ENCODE results near the gene FHIT. TPM values are rescaled to one million over a fixed set of nuclear protein-coding genes. Genes with fewer than 3 reads are reported as not detected.

Gene FHIT
- total and polyA plus RNA-seq, 11 donors: 4.2 to 26.8 (median 16.5) TPM

DNA sequence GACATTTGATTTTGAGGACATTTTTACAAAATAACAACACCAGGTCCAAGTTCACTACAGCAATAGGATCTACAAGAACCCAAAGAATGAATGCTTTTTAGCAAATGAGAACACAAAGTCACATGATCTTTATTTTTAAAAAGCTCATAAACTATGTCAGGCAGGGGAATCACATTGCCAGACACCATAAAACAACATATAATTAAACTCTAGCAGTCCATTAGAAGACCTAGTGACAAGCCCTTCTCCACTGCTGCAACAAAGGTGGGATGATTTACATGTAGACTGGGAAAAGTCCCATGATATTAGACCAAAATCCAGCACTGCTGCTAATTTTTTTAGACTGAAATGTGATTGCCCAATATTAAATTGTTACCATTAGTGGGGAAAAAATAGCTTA lies 92.6 kb downstream of the FHIT start:
- H3K9me3 ChIP-seq: no peaks in the 10 kb centered on the region
- H3K36me3 ChIP-seq: no peaks in the 10 kb centered on the region
- no peak overlapping the region for H3K27ac ChIP-seq
- TF ChIP-seq CTCF (IDR thresholded peaks at IDR 0.05) (no peak), POLR2A (IDR thresholded peaks at IDR 0.05) (no peak)
- peaks cover 0 to 20% (median 6%) of the 10 kb centered on the region in 12 donors for H3K4me1 ChIP-seq
- no peak overlapping the region for H3K4me3 ChIP-seq
- ATAC-seq (no peak), DNase-seq (no peak)
- H3K27me3 ChIP-seq: no peaks in the 10 kb centered on the region
- intact Hi-C loops (cut with DNase I): loop anchor here in 1 of 10 donors (5.0 kb wide), 1 partner anchor 94 kb away; the partner anchor contains the start of gene FHIT

DNA sequence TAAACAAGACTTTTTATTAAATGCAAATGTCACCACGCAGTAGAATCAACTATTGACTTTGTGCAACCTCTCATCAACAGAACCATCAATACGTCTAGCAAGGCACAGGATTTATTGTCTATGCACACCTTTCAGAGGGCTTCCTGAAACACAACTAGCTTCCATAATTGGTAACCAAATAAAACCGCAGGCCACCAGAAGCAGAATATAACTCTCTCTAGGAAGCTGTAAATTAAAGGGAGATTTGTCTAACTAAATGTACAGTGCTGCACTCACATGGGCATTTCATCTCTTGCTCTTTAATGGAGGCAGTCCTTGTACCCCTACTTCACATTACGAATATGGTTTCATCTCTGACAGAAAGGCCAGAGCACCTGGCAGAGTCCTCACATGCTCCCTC lies 93.0 kb downstream of the FHIT start:
- DNase-seq (no peak), ATAC-seq (no peak)
- no peak overlapping the region for H3K27ac ChIP-seq
- H3K9me3 ChIP-seq: no peaks in the 10 kb centered on the region
- intact Hi-C loops (cut with DNase I): loop anchor here in 1 of 10 donors (5.0 kb wide), 1 partner anchor 94 kb away; the partner anchor contains the start of gene FHIT
- H3K27me3 ChIP-seq: no peaks in the 10 kb centered on the region
- H3K4me1 ChIP-seq: peaks cover 0 to 20% (median 6%) of the 10 kb centered on the region in 12 donors
- H3K4me3 ChIP-seq: no peak overlapping the region
- H3K36me3 ChIP-seq: no peaks in the 10 kb centered on the region
- no peak for TF ChIP-seq POLR2A (IDR thresholded peaks at IDR 0.05)
- TF ChIP-seq CTCF (IDR thresholded peaks at IDR 0.05): no peak
- WGBS, 4 donors: 83 to 91% (median 87%) methylated on average over 4 of the region's 4 CpGs

DNA sequence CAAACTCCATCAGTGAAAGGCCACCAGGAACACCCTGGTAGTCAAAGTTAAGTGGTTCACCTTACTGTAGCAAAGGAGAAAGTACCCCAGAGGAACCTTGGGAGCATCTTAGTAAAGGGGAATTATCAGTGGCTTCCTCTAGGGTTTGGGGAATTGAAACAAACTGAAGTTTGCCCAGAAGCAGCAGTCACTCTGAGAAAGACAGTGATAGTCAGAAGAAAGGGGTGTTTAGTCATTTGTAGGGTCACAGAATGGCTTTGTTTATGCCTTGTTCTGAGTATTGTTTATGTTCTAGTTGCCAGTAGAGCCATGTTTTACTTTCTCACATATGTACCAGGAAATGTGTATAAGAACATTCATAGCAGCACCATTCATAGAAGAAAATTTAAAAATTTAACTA lies 93.8 kb downstream of the FHIT start:
- Histone ChIP-seq H3K27ac (no peak overlapping the region), H3K4me1 (peaks cover 0 to 20% (median 6%) of the 10 kb centered on the region in 12 donors), H3K36me3 (no peaks in the 10 kb centered on the region), H3K4me3 (no peak overlapping the region), H3K27me3 (no peaks in the 10 kb centered on the region), H3K9me3 (no peaks in the 10 kb centered on the region)
- TF ChIP-seq POLR2A (IDR thresholded peaks at IDR 0.05): no peak
- intact Hi-C loops (cut with DNase I): loop anchor here in 1 of 10 donors (5.0 kb wide), 1 partner anchor 95 kb away; the partner anchor contains the start of gene FHIT
- no peak for ATAC-seq
- no peak for DNase-seq

DNA sequence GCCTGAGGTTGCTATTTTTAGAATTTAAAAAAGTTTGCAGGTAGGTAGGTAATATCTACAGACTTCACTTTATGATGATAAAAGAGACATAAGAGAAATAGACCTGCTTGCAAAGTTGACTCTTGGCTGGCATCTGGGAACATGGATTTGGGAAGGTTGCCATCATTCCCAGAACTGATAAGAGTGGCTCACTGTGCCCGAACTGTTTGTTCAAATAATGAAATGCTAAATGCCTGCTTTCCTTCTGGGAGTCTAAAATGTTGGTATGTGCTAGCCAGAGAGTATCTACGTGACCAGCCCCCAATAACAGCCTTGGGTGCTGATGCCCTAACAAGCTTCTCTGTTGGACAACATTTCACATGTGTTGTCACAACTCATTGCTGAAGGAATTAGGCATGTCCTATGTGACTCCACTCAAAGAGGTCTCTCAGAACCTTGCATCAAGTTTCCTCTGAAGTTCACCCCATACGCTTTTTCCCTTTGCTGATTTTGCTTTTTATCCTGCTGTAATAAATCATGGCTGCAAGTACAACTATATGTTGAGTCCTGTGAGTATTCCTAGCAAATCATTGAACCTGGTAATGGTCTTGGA lies 95.5 kb downstream of the FHIT start:
- H3K4me1 ChIP-seq: peaks cover 0 to 20% (median 6%) of the 10 kb centered on the region in 12 donors
- intact Hi-C loops (cut with DNase I): loop anchor here in 1 of 10 donors (5.0 kb wide), 1 partner anchor 97 kb away; the partner anchor contains the start of gene FHIT
- H3K4me3 ChIP-seq: no peak overlapping the region
- ATAC-seq: peak; percentile 78 to 96 (median 86)
- no peaks in the 10 kb centered on the region for H3K36me3 ChIP-seq
- WGBS, 4 donors: 49 to 60% (median 52%) methylated on average over 3 of the region's 3 CpGs
- no peaks in the 10 kb centered on the region for H3K9me3 ChIP-seq
- no peaks in the 10 kb centered on the region for H3K27me3 ChIP-seq
- DNase-seq: peak in 2 of 5 donors; percentile 27 to 34
- peak overlapping the region in 7 of 12 donors; percentile 7 to 72 (median 47) for H3K27ac ChIP-seq
- TF ChIP-seq CTCF (IDR thresholded peaks at IDR 0.05) (no peak), POLR2A (IDR thresholded peaks at IDR 0.05) (no peak)
